H9 (cell line): ENCODE data around the gene EPS8. TPM values are rescaled to one million over a fixed set of nuclear protein-coding genes. Genes with fewer than 3 reads are reported as not detected.

ENCODE experiments used
- DNase-seq: peaks from one replicate; pipeline ENCODE4 v3.0.0-alpha.2; 2017
- H2AFZ ChIP-seq: one replicate; pipeline ENCODE4 v1.6.1; 2013; ENCODE audit warnings: mild to moderate bottlenecking, low read length, control low read depth, moderate library complexity
- H2AK5ac ChIP-seq: 2 replicates; pipeline ENCODE4 v1.6.1; 2013; ENCODE audit warnings: low read length, control low read depth, mixed read lengths; ENCODE audit not compliant: insufficient read length
- H2BK120ac ChIP-seq: one replicate; pipeline ENCODE4 v1.6.1; 2013; ENCODE audit warnings: low read depth, mild to moderate bottlenecking, low read length, control low read depth, inconsistent platforms; ENCODE audit not compliant: poor library complexity, severe bottlenecking
- H2BK12ac ChIP-seq: 2 replicates; pipeline ENCODE4 v1.6.1; 2013; ENCODE audit warnings: low read length, control low read depth, mixed read lengths, low read depth; ENCODE audit not compliant: insufficient read length
- H2BK15ac ChIP-seq: 2 replicates; pipeline ENCODE4 v1.6.1; 2013; ENCODE audit warnings: low read depth, low read length, control low read depth
- H2BK20ac ChIP-seq: one replicate; pipeline ENCODE4 v1.6.1; 2013; ENCODE audit warnings: low read depth, mild to moderate bottlenecking, low read length, control low read depth, inconsistent platforms; ENCODE audit not compliant: poor library complexity, severe bottlenecking
- H2BK5ac ChIP-seq: 2 replicates; pipeline ENCODE4 v1.6.1; 2013; ENCODE audit warnings: low read length, control low read depth, mixed read lengths; ENCODE audit not compliant: insufficient read length
- H3K14ac ChIP-seq: 2 replicates; pipeline ENCODE4 v1.6.1; 2013; ENCODE audit warnings: low read length, control low read depth; ENCODE audit not compliant: insufficient read depth
- H3K18ac ChIP-seq: 2 replicates; pipeline ENCODE4 v1.6.1; 2013; ENCODE audit warnings: low read depth, mild to moderate bottlenecking, mixed read lengths, low read length, control low read depth; ENCODE audit not compliant: insufficient read length
- H3K23ac ChIP-seq: 2 replicates; pipeline ENCODE4 v1.6.1; 2013; ENCODE audit warnings: low read length, control low read depth, mixed read lengths, low read depth; ENCODE audit not compliant: insufficient read length
- H3K23me2 ChIP-seq: 2 replicates; pipeline ENCODE4 v1.6.1; 2013; ENCODE audit warnings: low read depth, mild to moderate bottlenecking, mixed read lengths, low read length, control low read depth; ENCODE audit not compliant: insufficient read length, poor library complexity, severe bottlenecking
- H3K27ac ChIP-seq: 2 replicates; pipeline ENCODE4 v1.5.1; 2013; ENCODE audit warnings: low read length, control low read depth, mixed read lengths, low read depth; ENCODE audit not compliant: insufficient read length
- H3K27me3 ChIP-seq: 2 replicates; pipeline ENCODE4 v1.6.1; 2013; ENCODE audit warnings: low read length, control low read depth, inconsistent platforms; ENCODE audit not compliant: insufficient read depth
- H3K4ac ChIP-seq: 2 replicates; pipeline ENCODE4 v1.6.1; 2013; ENCODE audit warnings: low read depth, mild to moderate bottlenecking, control low read depth, inconsistent platforms, low read length, moderate library complexity
- H3K4me1 ChIP-seq: 2 replicates; pipeline ENCODE4 v1.6.1; 2013; ENCODE audit warnings: low read length, control low read depth, inconsistent platforms; ENCODE audit not compliant: insufficient read depth
- H3K4me2 ChIP-seq: 2 replicates; pipeline ENCODE4 v1.6.1; 2013; ENCODE audit warnings: low read length, control low read depth, mixed read lengths; ENCODE audit not compliant: insufficient read length, insufficient read depth
- H3K56ac ChIP-seq: 2 replicates; pipeline ENCODE4 v1.6.1; 2013; ENCODE audit warnings: low read depth, mild to moderate bottlenecking, mixed read lengths, low read length, control low read depth; ENCODE audit not compliant: insufficient read length
- H3K79me1 ChIP-seq: 2 replicates; pipeline ENCODE4 v1.6.1; 2013; ENCODE audit warnings: low read depth, mild to moderate bottlenecking, moderate library complexity, low read length, control low read depth, inconsistent platforms; ENCODE audit not compliant: insufficient read depth, poor library complexity, severe bottlenecking
- H3K79me2 ChIP-seq: 2 replicates; pipeline ENCODE4 v1.6.1; 2013; ENCODE audit warnings: low read length, control low read depth, inconsistent platforms; ENCODE audit not compliant: insufficient read depth
- H3K9ac ChIP-seq: 2 replicates; pipeline ENCODE4 v1.6.1; 2013; ENCODE audit warnings: low read length, control low read depth, mixed read lengths; ENCODE audit not compliant: insufficient read length; ENCODE audit errors: extremely low read depth
- H3K9me3 ChIP-seq: one replicate; pipeline ENCODE4 v1.6.1; 2013; ENCODE audit warnings: low read depth, low read length, inconsistent platforms; ENCODE audit not compliant: control insufficient read depth
- H3T11ph ChIP-seq: one replicate; pipeline ENCODE4 v1.6.1; 2013; ENCODE audit warnings: mild to moderate bottlenecking, low read length, control low read depth, inconsistent platforms
- H4K20me1 ChIP-seq: one replicate; pipeline ENCODE4 v1.6.1; 2013; ENCODE audit not compliant: control insufficient read depth, insufficient read length, insufficient read depth
- H4K5ac ChIP-seq: 2 replicates; pipeline ENCODE4 v1.6.1; 2013; ENCODE audit warnings: low read depth, mild to moderate bottlenecking, mixed read lengths, low read length, control low read depth; ENCODE audit not compliant: insufficient read length
- H4K8ac ChIP-seq: replicated peaks from 2 replicates; pipeline ENCODE4 v1.6.1; 2013; ENCODE audit warnings: low read length, control low read depth, mixed read lengths, low read depth; ENCODE audit not compliant: insufficient read length
- H4K91ac ChIP-seq: 2 replicates; pipeline ENCODE4 v1.6.1; 2013; ENCODE audit warnings: low read depth, mild to moderate bottlenecking, moderate library complexity, mixed read lengths, low read length, control low read depth; ENCODE audit not compliant: insufficient read length
- H3K27ac Mint-ChIP-seq, 3 experiments: 2 replicates in 2 of 3; 3 replicates in 1 of 3; pipeline ENCODE4 v1.8.0; 2020 to 2021; ENCODE audit warnings: mixed read lengths in 3 of 3, mild to moderate bottlenecking in 1 of 3, moderate library complexity in 1 of 3
- H3K27me3 Mint-ChIP-seq: 2 replicates; pipeline ENCODE4 v1.8.0; 2021; ENCODE audit warnings: low read depth, mild to moderate bottlenecking, moderate library complexity, mixed read lengths
- H3K36me3 Mint-ChIP-seq, 3 experiments: 2 replicates in 2 of 3; 3 replicates in 1 of 3; pipeline ENCODE4 v1.8.0; 2020 to 2021; ENCODE audit warnings: low read depth in 3 of 3, mixed read lengths in 3 of 3; ENCODE audit not compliant: insufficient read depth in 1 of 3
- H3K4me1 Mint-ChIP-seq, 2 experiments: 2 replicates each; pipeline ENCODE4 v1.8.0; 2020; ENCODE audit warnings: mixed read lengths in 2 of 2
- H3K4me3 Mint-ChIP-seq, 2 experiments: 2 replicates in 1 of 2; 3 replicates in 1 of 2; pipeline ENCODE4 v1.8.0; 2020 to 2021; ENCODE audit warnings: mild to moderate bottlenecking in 2 of 2, mixed read lengths in 2 of 2, moderate library complexity in 1 of 2
- H3K9me3 Mint-ChIP-seq, 2 experiments: 2 replicates in 1 of 2; 3 replicates in 1 of 2; pipeline ENCODE4 v1.8.0; 2020; ENCODE audit warnings: mild to moderate bottlenecking in 2 of 2, mixed read lengths in 2 of 2, moderate library complexity in 1 of 2
- CTCF ChIP-seq: fragments of 200-600 bp; sonication (generic); conservative IDR thresholded peaks from 3 replicates; pipeline ENCODE4 v1.8.0; 2021; ENCODE audit warnings: antibody characterized with exemption, mild to moderate bottlenecking
- WGBS: extraction: QIAGEN DNeasy Blood & Tissue Kit; methylation state at CpG from one replicate; pipeline ENCODE4 v1.1.7; 2013; ENCODE audit warnings: missing lambda C conversion rate, low lambda C conversion rate, mixed read lengths; ENCODE audit not compliant: insufficient read length; ENCODE audit errors: extremely low coverage; 5-methylcytosine and 5-hydroxymethylcytosine counted together
- total RNA-seq: library from RNA; stranded (reverse); gene quantifications from 2 replicates; pipeline ENCODE4 v1.2.1, GENCODE V29; 2021

The EPS8 gene
- total RNA-seq, 1 experiment from 2014 or later, result 2.2 TPM

- DNase-seq, result no peak
- no peak overlapping the region for H3K4me3 Mint-ChIP-seq
- Histone ChIP-seq H3K9me3 (no peaks in the 10 kb centered on the region), H3K14ac (no peak overlapping the region), H3K4me2 (no peak overlapping the region), H3K18ac (no peak overlapping the region), H2BK20ac (no peak overlapping the region), H3K9ac (no peak overlapping the region), H3K79me2 (0 out of 2 replicates have a peak, but pooled peaks cover 2% of the 10 kb centered on the region), H2AK5ac (no peak overlapping the region), H3K56ac (no peak overlapping the region), H3K27ac (no peak overlapping the region), H3K23ac (no peak overlapping the region), H3T11ph (no peak overlapping the region), H3K4me1 (no peaks in the 10 kb centered on the region), H2BK15ac (no peak overlapping the region), H3K79me1 (no peaks in the 10 kb centered on the region), H2BK5ac (no peak overlapping the region), H4K91ac (no peak overlapping the region), H2AFZ (no peak overlapping the region), H2BK120ac (no peak overlapping the region), H4K8ac (no peak overlapping the region), H3K27me3 (no peaks in the 10 kb centered on the region), H4K5ac (no peak overlapping the region), H3K23me2 (no peaks in the 10 kb centered on the region), H2BK12ac (no peak overlapping the region), H4K20me1 (no peaks in the 10 kb centered on the region), H3K4ac (no peak overlapping the region)
- H3K9me3 Mint-ChIP-seq, result no peaks in the 10 kb centered on the region; a peak in 1 of 5 replicates
- no peaks in the 10 kb centered on the region for H3K27me3 Mint-ChIP-seq
- H3K36me3 Mint-ChIP-seq, result no peaks in the 10 kb centered on the region
- H3K27ac Mint-ChIP-seq, result no peak overlapping the region
- H3K4me1 Mint-ChIP-seq, result peaks cover 3 to 9% of the 10 kb centered on the region in 2 experiments; a peak in 3 of 4 replicates
- no peak for TF ChIP-seq CTCF
- no CpG with 5 or more reads among the region's 3 CpGs for WGBS
Observed at GRCh38 chr12:15800278-15800677, 11.1 kb upstream of the EPS8 start.
